Skeletal muscle tissue (tissue), 4 donors: ENCODE measurements around the gene NCOA6. TPM values are rescaled to one million over a fixed set of nuclear protein-coding genes. Genes with fewer than 3 reads are reported as not detected.

Experiments used
- H3K27ac ChIP-seq: one replicate; pipeline ENCODE4 v1.7.0; 2013; ENCODE audit warnings: mild to moderate bottlenecking, low read depth, low read length, inconsistent platforms
- H3K27me3 ChIP-seq, 3 donors: one replicate each; pipeline ENCODE4 v1.7.0; 2013; ENCODE audit warnings: low read length in 3 of 3; ENCODE audit not compliant: control insufficient read depth in 3 of 3, insufficient read depth in 3 of 3
- H3K36me3 ChIP-seq, 3 donors: one replicate each; pipeline ENCODE4 v1.7.0; 2013; ENCODE audit warnings: low read length in 3 of 3; ENCODE audit not compliant: control insufficient read depth in 3 of 3, insufficient read depth in 3 of 3
- H3K4me1 ChIP-seq, 3 donors: one replicate each; pipeline ENCODE4 v1.7.0; 2013; ENCODE audit warnings: low read length in 3 of 3, mild to moderate bottlenecking in 3 of 3; ENCODE audit not compliant: control insufficient read depth in 3 of 3, insufficient read depth in 3 of 3
- H3K4me3 ChIP-seq, 3 donors: one replicate each; pipeline ENCODE4 v1.7.0; 2013; ENCODE audit warnings: low read length in 3 of 3
- H3K9ac ChIP-seq, 3 donors: one replicate each; pipeline ENCODE4 v1.7.0; 2013; ENCODE audit warnings: low read length in 3 of 3, mild to moderate bottlenecking in 3 of 3, moderate library complexity in 2 of 3, low read depth in 1 of 3
- H3K9me3 ChIP-seq, 3 donors: one replicate each; pipeline ENCODE4 v1.7.0; 2013; ENCODE audit warnings: low read length in 3 of 3; ENCODE audit not compliant: control insufficient read depth in 3 of 3
- total RNA-seq: library from RNA; depleted of rRNA; stranded (reverse); fragments of >200 nt; gene quantifications from one replicate; pipeline ENCODE4 v1.2.3, GENCODE V29; 2014
- donor health status: Osteomylitis.

NCOA6 gene
- total RNA-seq, 1 donor from 2014 or later, result 14.6 TPM

- Histone ChIP-seq H3K9me3 (no peaks in the 10 kb centered on the region), H3K27ac (no peak overlapping the region), H3K4me3 (no peak overlapping the region), H3K36me3 (no peaks in the 10 kb centered on the region), H3K4me1 (peaks cover 0 to 2% (median 0%) of the 10 kb centered on the region in 3 donors), H3K9ac (peak overlapping the region in 1 of 3 donors; percentile 41), H3K27me3 (no peaks in the 10 kb centered on the region)
Observed at GRCh38 chr20:34834459-34834893, 9.0 kb upstream of the NCOA6 start.

- peaks cover 0 to 2% (median 0%) of the 10 kb centered on the region in 3 donors for H3K4me1 ChIP-seq
- no peak overlapping the region for H3K9ac ChIP-seq
- no peaks in the 10 kb centered on the region for H3K9me3 ChIP-seq
- no peak overlapping the region for H3K4me3 ChIP-seq
- H3K36me3 ChIP-seq, result no peaks in the 10 kb centered on the region
- H3K27me3 ChIP-seq, result no peaks in the 10 kb centered on the region
- no peak overlapping the region for H3K27ac ChIP-seq
Observed at GRCh38 chr20:34831936-34832335, 6.5 kb upstream of the NCOA6 start.

DNA sequence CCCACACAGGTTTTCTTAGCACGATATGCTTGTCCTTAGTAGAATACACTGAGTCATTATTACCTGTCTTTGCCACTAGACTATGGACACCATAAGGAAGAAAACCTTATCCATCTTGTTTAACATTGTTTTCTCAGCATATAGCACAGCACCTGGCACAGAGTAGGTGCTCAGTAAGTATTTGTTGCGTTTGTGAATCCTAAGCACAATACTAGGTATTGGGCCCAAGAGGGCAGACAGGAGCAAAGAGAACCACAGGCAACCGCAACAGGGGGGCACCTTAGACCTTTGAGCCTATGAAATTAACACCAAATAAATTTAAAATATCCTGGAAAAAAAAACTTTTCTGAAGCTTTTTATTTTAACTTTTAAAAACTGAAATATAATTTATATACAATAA, 3.7 kb upstream of the NCOA6 start:
- no peak overlapping the region for H3K27ac ChIP-seq
- peaks cover 8 to 11% (median 8%) of the 10 kb centered on the region in 3 donors for H3K4me1 ChIP-seq
- H3K4me3 ChIP-seq, result no peak overlapping the region
- no peaks in the 10 kb centered on the region for H3K9me3 ChIP-seq
- H3K27me3 ChIP-seq, result no peaks in the 10 kb centered on the region
- H3K9ac ChIP-seq, result no peak overlapping the region
- no peaks in the 10 kb centered on the region for H3K36me3 ChIP-seq

- Histone ChIP-seq H3K9me3 (no peaks in the 10 kb centered on the region), H3K27me3 (no peaks in the 10 kb centered on the region), H3K27ac (peak overlapping the region; percentile 75), H3K4me1 (peaks cover 20 to 32% (median 23%) of the 10 kb centered on the region in 3 donors), H3K4me3 (peak overlapping the region; percentile 96 to 99 (median 99)), H3K36me3 (no peaks in the 10 kb centered on the region), H3K9ac (peak overlapping the region; percentile 90 to 97 (median 97))
Observed at GRCh38 chr20:34824806-34825529, 483 bp downstream of the NCOA6 start.

DNA sequence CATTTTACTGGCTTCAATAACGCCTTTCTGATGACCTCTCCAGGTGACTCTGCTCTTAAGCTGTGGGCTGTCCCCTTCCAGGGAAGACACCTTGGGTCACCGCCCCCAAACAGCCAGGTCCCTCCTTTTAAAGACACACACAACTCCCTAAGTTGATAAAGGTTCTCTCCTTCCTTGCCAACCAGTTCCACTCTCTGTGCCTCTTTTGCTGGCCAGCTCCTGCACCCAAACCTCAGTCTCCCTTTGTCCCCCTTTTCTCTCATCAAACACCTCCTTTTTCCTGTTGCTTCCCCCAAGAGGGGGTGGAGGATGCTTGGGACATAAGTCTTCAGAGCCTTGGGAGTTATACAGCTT, 1.0 kb downstream of the NCOA6 start:
- Histone ChIP-seq H3K4me1 (peaks cover 20 to 32% (median 23%) of the 10 kb centered on the region in 3 donors), H3K9ac (peak overlapping the region; percentile 90 to 97 (median 97)), H3K27ac (peak overlapping the region; percentile 75), H3K36me3 (no peaks in the 10 kb centered on the region), H3K4me3 (peak overlapping the region; percentile 96 to 99 (median 99)), H3K9me3 (no peaks in the 10 kb centered on the region), H3K27me3 (no peaks in the 10 kb centered on the region)

GRCh38 chr20:34824026-34824425, 1.4 kb downstream of the NCOA6 start:
- Histone ChIP-seq H3K36me3 (no peaks in the 10 kb centered on the region), H3K4me1 (peaks cover 20 to 32% (median 23%) of the 10 kb centered on the region in 3 donors), H3K9ac (peak overlapping the region; percentile 90 to 97 (median 97)), H3K4me3 (peak overlapping the region; percentile 96 to 99 (median 99)), H3K27ac (peak overlapping the region; percentile 75), H3K27me3 (no peaks in the 10 kb centered on the region), H3K9me3 (no peaks in the 10 kb centered on the region)

GRCh38 chr20:34820805-34821578, 4.5 kb downstream of the NCOA6 start:
- Histone ChIP-seq H3K27me3 (no peaks in the 10 kb centered on the region), H3K9ac (no peak overlapping the region), H3K4me1 (peaks cover 20 to 31% (median 25%) of the 10 kb centered on the region in 3 donors), H3K36me3 (no peaks in the 10 kb centered on the region), H3K9me3 (no peaks in the 10 kb centered on the region), H3K27ac (no peak overlapping the region), H3K4me3 (no peak overlapping the region)

GRCh38 chr20:34817801-34818200, 7.7 kb downstream of the NCOA6 start:
- Histone ChIP-seq H3K4me1 (peaks cover 9 to 15% (median 14%) of the 10 kb centered on the region in 3 donors), H3K4me3 (no peak overlapping the region), H3K9ac (no peak overlapping the region), H3K27ac (no peak overlapping the region), H3K36me3 (no peaks in the 10 kb centered on the region), H3K9me3 (no peaks in the 10 kb centered on the region), H3K27me3 (no peaks in the 10 kb centered on the region)

- no peaks in the 10 kb centered on the region for H3K27me3 ChIP-seq
- no peaks in the 10 kb centered on the region for H3K36me3 ChIP-seq
- no peak overlapping the region for H3K9ac ChIP-seq
- H3K4me3 ChIP-seq, result no peak overlapping the region
- no peaks in the 10 kb centered on the region for H3K9me3 ChIP-seq
- H3K4me1 ChIP-seq, result peaks cover 4 to 10% (median 9%) of the 10 kb centered on the region in 3 donors
- H3K27ac ChIP-seq, result no peak overlapping the region
Observed at GRCh38 chr20:34817072-34817471, 8.4 kb downstream of the NCOA6 start.

DNA sequence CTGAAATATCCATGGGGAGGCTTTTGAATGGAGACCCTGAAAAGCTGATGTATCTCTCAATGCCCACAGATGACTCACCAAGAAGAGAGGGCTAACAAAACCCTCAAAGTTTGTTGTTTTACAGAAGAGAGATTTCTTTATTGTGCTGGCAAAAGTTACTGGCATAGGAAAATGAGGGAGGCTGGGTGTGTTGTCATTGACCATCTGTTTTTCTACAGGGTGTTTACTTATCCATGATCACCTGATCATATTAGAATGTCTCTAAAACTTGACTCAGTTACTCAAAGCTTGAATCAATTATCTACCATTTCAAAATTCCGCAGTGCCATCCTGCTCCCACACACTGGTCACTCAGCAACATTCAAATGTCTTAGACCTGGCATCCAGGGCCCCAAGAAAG, 9.8 kb downstream of the NCOA6 start:
- no peaks in the 10 kb centered on the region for H3K36me3 ChIP-seq

More for the DNA sequence above, 9.8 kb downstream of the NCOA6 start:
- H3K4me3 ChIP-seq, result no peak overlapping the region
- H3K27me3 ChIP-seq, result no peaks in the 10 kb centered on the region
- H3K9ac ChIP-seq, result no peak overlapping the region
- no peaks in the 10 kb centered on the region for H3K9me3 ChIP-seq
- H3K27ac ChIP-seq, result no peak overlapping the region
- H3K4me1 ChIP-seq, result peaks cover 0 to 4% (median 2%) of the 10 kb centered on the region in 3 donors
